HEK293 (cell line): ENCODE results near the gene SPART.
"Not testable (repeated sequence)": the region's sequence is repeated elsewhere in the genome, so short reads cannot be mapped to it uniquely, and the experiment has no call there.

Experiments
- CTCF ChIA-PET: fragments of 350-600 bp; formaldehyde crosslinking; extraction: SDS; loops from one replicate; lab custom pipeline; 2021; ENCODE audit warnings: antibody characterized with exemption; lab: Yijun Ruan, JAX
- POLR2A ChIA-PET: fragments of 300-600 bp; formaldehyde crosslinking; extraction: SDS; loops from one replicate; lab custom pipeline; 2020; ENCODE audit warnings: antibody characterized with exemption, inconsistent platforms; lab: Yijun Ruan, JAX
- H3K27ac ChIP-seq: fragments of 200-500 bp; sonication (Bioruptor generic); 2 replicates; pipeline ENCODE4 v1.5.1; 2014; ENCODE audit warnings: low read depth, low read length, control low read depth, inconsistent platforms; ENCODE audit errors: extremely low read depth
- H3K36me3 ChIP-seq, 2 experiments: fragments of 200-500 bp in 1 of 2; sonication (Bioruptor generic) in 1 of 2; 1 replicate in 1 of 2; 2 replicates in 1 of 2; pipeline ENCODE4 v1.5.1; 2014 to 2017; ENCODE audit warnings: inconsistent platforms in 2 of 2, low read length in 2 of 2; ENCODE audit not compliant: control insufficient read depth in 2 of 2, insufficient read depth in 1 of 2
- H3K4me1 ChIP-seq: fragments of 200-500 bp; sonication (Bioruptor generic); 2 replicates; pipeline ENCODE4 v1.5.1; 2014; ENCODE audit warnings: mild to moderate bottlenecking, low read length, inconsistent platforms; ENCODE audit not compliant: control insufficient read depth, insufficient read depth
- H3K4me3 ChIP-seq: 2 replicates; pipeline ENCODE4 v1.5.1; 2011; ENCODE audit warnings: low read depth, mild to moderate bottlenecking, control low read depth, low read length, moderate library complexity
- H3K9me3 ChIP-seq: fragments of 200-500 bp; sonication (Bioruptor generic); 2 replicates; pipeline ENCODE4 v1.5.1; 2014; ENCODE audit warnings: low read depth, low read length, inconsistent platforms; ENCODE audit not compliant: control insufficient read depth, insufficient read depth
- GLIS1 ChIP-seq: fragments of 450-650 bp; formaldehyde crosslinking; IDR thresholded peaks from 2 replicates; pipeline ENCODE4 v1.5.1; 2016; ENCODE audit warnings: missing biosample characterization, missing genetic modification characterization
- HOXD13 ChIP-seq: sonication (generic); formaldehyde crosslinking; IDR thresholded peaks from 2 replicates; pipeline ENCODE4 v1.8.0; 2022; ENCODE audit warnings: missing genetic modification reagents, borderline replicate concordance
- KLF7 ChIP-seq: fragments of 450-650 bp; formaldehyde crosslinking; IDR thresholded peaks from 2 replicates; pipeline ENCODE4 v1.5.1; 2016; ENCODE audit warnings: missing biosample characterization, missing genetic modification characterization, borderline replicate concordance
- TCF7L2 ChIP-seq: IDR thresholded peaks from 2 replicates; pipeline ENCODE4 v1.6.1; 2011; ENCODE audit warnings: low read depth, mild to moderate bottlenecking, inconsistent platforms, low read length, moderate library complexity, borderline replicate concordance
- ZBTB26 ChIP-seq: fragments of 450-650 bp; formaldehyde crosslinking; optimal IDR thresholded peaks from 2 replicates; pipeline ENCODE3; 2016; ENCODE audit warnings: missing biosample characterization, mild to moderate bottlenecking, missing genetic modification characterization
- ZBTB7A ChIP-seq: fragments of 450-650 bp; formaldehyde crosslinking; IDR thresholded peaks from 2 replicates; pipeline ENCODE4 v1.5.1; 2016; ENCODE audit warnings: low read depth, missing biosample characterization, missing genetic modification characterization
- ZNF274 ChIP-seq, 2 experiments: fragments of 200-500 bp in 1 of 2; fragments of 450-650 bp in 1 of 2; sonication (Bioruptor generic) in 1 of 2; formaldehyde crosslinking in 1 of 2; IDR thresholded peaks; 2 replicates each; pipeline versions ENCODE4 v1.5.1 to v1.6.1; 2014 to 2016; ENCODE audit warnings: borderline replicate concordance in 1 of 2, inconsistent platforms in 1 of 2, low read length in 1 of 2, missing biosample characterization in 1 of 2, missing genetic modification characterization in 1 of 2
- ZNF404 ChIP-seq: fragments of 450-650 bp; formaldehyde crosslinking; IDR thresholded peaks from 2 replicates; pipeline ENCODE4 v1.5.1; 2017; ENCODE audit warnings: missing biosample characterization, missing genetic modification characterization
- ZNF433 ChIP-seq: fragments of 450-650 bp; formaldehyde crosslinking; IDR thresholded peaks from 2 replicates; pipeline ENCODE4 v1.5.1; 2016; ENCODE audit warnings: missing biosample characterization, missing genetic modification characterization, low read depth
- ZNF518A ChIP-seq: fragments of 450-650 bp; formaldehyde crosslinking; conservative IDR thresholded peaks from 2 replicates; pipeline ENCODE4 v1.5.1; 2016; ENCODE audit warnings: low read depth, missing biosample characterization, missing genetic modification characterization
- ZSCAN30 ChIP-seq: fragments of 450-650 bp; IDR thresholded peaks from 2 replicates; pipeline ENCODE4 v1.5.1; 2018; ENCODE audit warnings: missing biosample characterization, mild to moderate bottlenecking, missing genetic modification characterization, moderate library complexity
- TF ChIP-seq, protein P1 (sequence below): fragments of 450-650 bp; formaldehyde crosslinking; IDR thresholded peaks from 2 replicates; pipeline ENCODE4 v1.5.1; 2016; ENCODE audit warnings: missing biosample characterization, missing genetic modification characterization

Gene SPART

DNA sequence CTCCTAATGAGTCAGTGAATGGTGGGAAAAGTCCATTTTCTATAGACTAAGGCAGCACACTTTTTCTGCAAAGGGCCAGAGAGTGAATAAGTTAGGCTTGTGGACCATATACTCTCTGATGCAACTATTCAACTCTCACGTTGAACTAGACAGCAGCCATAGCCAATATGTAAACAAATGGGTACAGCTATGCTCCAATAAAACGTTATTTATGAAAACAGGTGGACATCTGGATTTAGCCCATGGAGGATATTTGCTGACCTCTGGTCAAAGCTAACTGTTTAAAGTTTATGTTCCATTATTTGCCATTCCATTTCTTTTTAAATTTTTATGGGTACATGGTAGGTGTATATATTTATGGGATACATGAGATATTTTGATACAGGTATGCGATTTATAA is 43.9 kb downstream of the SPART start (continued):
- no peak for TF ChIP-seq ZNF518A (tag by site-specific recombination)
- TF ChIP-seq ZSCAN30 = no peak
- TF ChIP-seq ZNF274 (IDR thresholded peaks at IDR 0.05; ENCODE audit: low read length) = no peak
- no peak for TF ChIP-seq ZNF274 (tag by site-specific recombination; IDR thresholded peaks at IDR 0.05; ENCODE audit: borderline replicate concordance)
- no peak for TF ChIP-seq KLF7 (tag by site-specific recombination)
- no peak for TF ChIP-seq ZNF433 (tag by site-specific recombination)
- no peak for TF ChIP-seq HOXD13
- TF ChIP-seq ZBTB7A (tag by site-specific recombination) = no peak

DNA sequence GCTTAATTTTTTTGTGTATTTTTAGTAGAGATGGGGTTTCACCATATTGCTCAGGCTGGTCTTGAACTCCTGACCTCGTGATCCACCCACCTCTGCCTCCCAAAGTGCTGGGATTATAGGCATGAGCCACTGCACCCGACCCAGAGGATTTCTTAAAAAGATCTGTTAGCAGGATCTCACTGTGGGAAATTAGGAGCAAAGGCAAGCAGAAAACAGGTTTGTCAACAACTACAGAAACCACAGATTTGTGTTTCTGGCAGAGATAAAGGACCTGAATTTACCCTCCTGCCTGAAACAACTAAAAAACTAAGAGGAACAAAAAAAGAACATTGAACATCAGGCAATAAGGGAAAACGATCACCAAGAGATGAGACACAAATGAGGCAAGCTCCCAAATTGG is 46.7 kb downstream of the SPART start:
- H3K4me1 ChIP-seq, H3K9me3 ChIP-seq, POLR2A ChIA-PET, H3K27ac ChIP-seq, H3K4me3 ChIP-seq: not testable (repeated sequence)
- peaks cover 6 to 13% of the 10 kb centered on the region in 2 experiments; a peak in 2 of 3 replicates for H3K36me3 ChIP-seq
- CTCF ChIA-PET = interaction anchor here (1.1 kb wide), 1 partner anchor 17 kb away, joined by 3 read pairs; no protein-coding TSS in a partner anchor

GRCh38 chr13:36298535-36299068 is 47.6 kb downstream of the SPART start:
- POLR2A ChIA-PET = interaction anchor here (0.9 kb wide), 1 partner anchor 46 kb away, joined by 4 read pairs; no protein-coding TSS in a partner anchor
- TF ChIP-seq TCF7L2 (no peak), GLIS1 (tag by site-specific recombination) (peak; percentile 28; the same call in 1 of the 2 replicates), ZNF404 (tag by site-specific recombination) (no peak), ZBTB26 (no peak)
- TF ChIP-seq, protein P1, sequence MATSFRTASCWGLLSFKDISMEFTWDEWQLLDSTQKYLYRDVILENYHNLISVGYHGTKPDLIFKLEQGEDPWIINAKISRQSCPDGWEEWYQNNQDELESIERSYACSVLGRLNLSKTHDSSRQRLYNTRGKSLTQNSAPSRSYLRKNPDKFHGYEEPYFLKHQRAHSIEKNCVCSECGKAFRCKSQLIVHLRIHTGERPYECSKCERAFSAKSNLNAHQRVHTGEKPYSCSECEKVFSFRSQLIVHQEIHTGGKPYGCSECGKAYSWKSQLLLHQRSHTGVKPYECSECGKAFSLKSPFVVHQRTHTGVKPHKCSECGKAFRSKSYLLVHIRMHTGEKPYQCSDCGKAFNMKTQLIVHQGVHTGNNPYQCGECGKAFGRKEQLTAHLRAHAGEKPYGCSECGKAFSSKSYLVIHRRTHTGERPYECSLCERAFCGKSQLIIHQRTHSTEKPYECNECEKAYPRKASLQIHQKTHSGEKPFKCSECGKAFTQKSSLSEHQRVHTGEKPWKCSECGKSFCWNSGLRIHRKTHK (tag by site-specific recombination) = no peak
- TF ChIP-seq, all 188 proteins: peak for 1
- H3K27ac ChIP-seq = no peak overlapping the region
- H3K4me1 ChIP-seq = no peaks in the 10 kb centered on the region
- H3K4me3 ChIP-seq = no peak overlapping the region
- CTCF ChIA-PET = interaction anchor here (0.6 kb wide), 1 partner anchor 481 kb away, joined by 3 read pairs; no protein-coding TSS in a partner anchor
- no peaks in the 10 kb centered on the region for H3K9me3 ChIP-seq
- peaks cover 0 to 8% of the 10 kb centered on the region in 2 experiments; a peak in 2 of 3 replicates for H3K36me3 ChIP-seq
